ENCODE results near the gene NELFA.

NELFA gene

GRCh38 chr4:1981251-1982058 is 27.3 kb downstream of the NELFA start:
- no peak for DNase-seq

GRCh38 chr4:1980561-1981041 is 28.2 kb downstream of the NELFA start:
- no peak for DNase-seq

- DNase-seq = no peak
Measured at GRCh38 chr4:1979477-1980196, 29.1 kb downstream of the NELFA start.

- no peak for DNase-seq
Measured at GRCh38 chr4:1978741-1979476, 29.9 kb downstream of the NELFA start.

GRCh38 chr4:1978226-1978625 is 30.5 kb downstream of the NELFA start:
- DNase-seq = no peak

- no peak for DNase-seq
Measured at GRCh38 chr4:1976416-1977352, 32.1 kb downstream of the NELFA start.

GRCh38 chr4:1975880-1976279 is 32.9 kb downstream of the NELFA start:
- DNase-seq = no peak

GRCh38 chr4:1975391-1975801 is 33.4 kb downstream of the NELFA start:
- no peak for DNase-seq

- no peak for DNase-seq
Measured at GRCh38 chr4:1974840-1975239, 33.9 kb downstream of the NELFA start.

- DNase-seq = no peak
Measured at GRCh38 chr4:1973661-1974060, 35.1 kb downstream of the NELFA start.

GRCh38 chr4:1973218-1973617 is 35.6 kb downstream of the NELFA start:
- DNase-seq = no peak

GRCh38 chr4:1972414-1972813 is 36.4 kb downstream of the NELFA start:
- DNase-seq = no peak

- DNase-seq = no peak
Measured at GRCh38 chr4:1971456-1972200, 37.1 kb downstream of the NELFA start.

GRCh38 chr4:1970926-1971325 is 37.8 kb downstream of the NELFA start:
- no peak for DNase-seq

GRCh38 chr4:1969928-1970723 is 38.6 kb downstream of the NELFA start:
- no peak for DNase-seq

GRCh38 chr4:1968686-1969295 is 40.0 kb downstream of the NELFA start:
- no peak for DNase-seq

- no peak for DNase-seq
Measured at GRCh38 chr4:1967512-1968149, 41.1 kb downstream of the NELFA start.

GRCh38 chr4:1964971-1965370 is 43.8 kb downstream of the NELFA start:
- no peak for DNase-seq

GRCh38 chr4:1964443-1964842 is 44.3 kb downstream of the NELFA start:
- DNase-seq = no peak

- no peak for DNase-seq
Measured at GRCh38 chr4:1962980-1963379, 45.8 kb downstream of the NELFA start.

Measured in NCI-H1417 treated with DMSO at 0.1 percent for 48 hours (cell line).